NT2/D1 (cell line): ENCODE results near the gene SBK2.

Source experiments
- YY1 ChIP-seq: IDR thresholded peaks from 2 replicates; pipeline ENCODE4 v1.6.1; 2011; ENCODE audit not compliant: insufficient read length, insufficient read depth
- ZNF274 ChIP-seq: IDR thresholded peaks from 2 replicates; pipeline ENCODE4 v1.6.1; 2011; ENCODE audit warnings: mild to moderate bottlenecking, low read depth, low read length

- TF ChIP-seq YY1, result no peak
- TF ChIP-seq ZNF274, result no peak
Measured at GRCh38 chr19:55536366-55536765, 567 bp downstream of the SBK2 start.
